GM21619 (cell line): Measurements from ENCODE around the gene HOXD1.

Experiments
- ATAC-seq: cut with Tn5 transposase; IDR thresholded peaks from one replicate; pipeline ENCODE4 v1.9.1; 2021; ENCODE audit not compliant: unreplicated experiment

The HOXD1 gene

DNA sequence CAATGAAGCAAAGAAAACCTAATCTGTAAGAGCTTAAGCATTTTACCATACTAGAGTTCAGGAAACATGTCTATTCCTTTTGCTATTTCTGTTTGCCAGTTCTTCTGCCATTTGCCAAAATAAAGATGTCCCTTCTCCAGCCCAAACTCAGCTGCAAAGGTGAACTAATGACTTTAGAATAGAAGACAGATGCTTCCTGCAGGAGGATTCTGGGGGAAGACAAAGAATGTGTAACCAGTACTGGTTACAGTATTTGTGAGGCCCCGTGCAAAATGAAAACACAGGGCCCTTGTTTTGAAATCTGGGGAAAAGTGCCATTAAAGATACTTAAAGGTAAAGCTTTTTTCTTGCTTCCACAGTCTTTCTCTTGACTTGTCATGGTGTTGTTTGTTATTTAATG is 46.5 kb downstream of the HOXD1 start:
- ATAC-seq: no peak

DNA sequence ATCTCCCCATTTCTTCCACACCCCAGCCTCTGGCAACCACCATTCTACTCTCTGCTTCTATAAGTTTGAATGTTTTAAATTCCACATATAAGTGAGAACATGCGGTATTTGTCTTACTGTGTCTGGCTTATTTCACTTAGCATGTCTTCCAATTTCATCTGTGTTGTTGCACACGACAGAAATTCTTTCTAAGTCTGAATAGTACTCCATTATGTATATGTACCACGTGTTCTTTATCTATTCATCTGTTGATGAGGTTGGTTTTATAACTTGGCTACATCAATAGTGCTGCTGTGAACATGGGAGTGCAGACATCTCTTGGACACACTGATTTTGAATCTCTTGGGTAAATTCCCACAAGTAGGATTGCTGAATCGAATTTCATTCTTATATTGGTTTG is 49.0 kb downstream of the HOXD1 start:
- no peak for ATAC-seq

DNA sequence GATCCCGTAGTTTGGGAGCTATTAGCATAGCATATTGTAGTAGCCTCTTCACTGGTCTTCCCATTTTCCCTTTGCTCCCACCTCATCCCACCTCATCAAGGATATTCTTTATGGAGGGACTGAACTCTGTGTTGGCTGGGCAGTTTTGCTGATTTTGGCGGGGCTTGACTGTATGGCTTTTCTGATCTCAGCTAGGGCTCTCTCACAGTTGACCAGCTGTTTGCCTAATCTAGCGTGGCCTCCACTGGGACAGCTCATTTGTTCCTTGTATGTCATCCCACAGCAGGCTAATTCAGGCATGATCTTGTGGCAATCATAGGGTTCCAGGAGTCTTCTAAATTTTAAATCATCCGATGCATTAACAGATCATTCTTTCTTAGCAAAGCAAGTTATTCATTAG is 50.6 kb downstream of the HOXD1 start:
- no peak for ATAC-seq

DNA sequence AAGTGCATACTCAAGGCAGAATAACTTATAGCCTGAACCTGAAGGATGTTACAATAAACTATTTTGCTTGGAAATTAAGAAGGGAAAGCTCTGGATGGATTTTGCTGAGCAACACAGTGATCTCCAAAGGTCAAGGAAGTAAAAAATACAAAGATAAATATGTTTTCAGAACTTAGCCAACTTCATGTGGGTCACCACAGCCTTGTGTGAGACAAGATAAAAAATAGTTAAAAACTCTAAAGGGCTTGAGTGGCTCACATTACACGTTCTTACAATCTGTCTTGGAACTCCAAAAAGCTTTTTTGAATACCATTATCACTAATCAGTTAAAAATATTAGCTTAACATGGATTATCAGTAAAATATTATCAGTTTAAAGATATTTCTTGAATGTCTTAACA is 51.8 kb downstream of the HOXD1 start:
- ATAC-seq: no peak
